Caco-2 (cell line): ENCODE measurements around the gene AMIGO2. TPM values are rescaled to one million over a fixed set of nuclear protein-coding genes. Genes with fewer than 3 reads are reported as not detected.

ENCODE experiments used
- BruUV-seq: library from RNA; stranded (reverse); fragments of 400-500 nt; replicated peaks from 2 replicates; lab custom pipeline; 2021; lab: Mats Ljungman, UMichigan
- CTCF ChIA-PET: fragments of 300-600 bp; sonication (Branson Sonifier 250); formaldehyde crosslinking; loops from one replicate; lab custom pipeline; 2022; ENCODE audit warnings: antibody characterized with exemption; lab: Charles Lee
- POLR2A ChIA-PET: fragments of 300-600 bp; sonication (Branson Sonifier 250); formaldehyde crosslinking; loops from one replicate; lab custom pipeline; 2022; ENCODE audit warnings: antibody characterized with exemption; lab: Charles Lee
- DNase-seq, 2 experiments: peaks; one replicate each; pipeline versions ENCODE4 v3.0.0 to v3.0.0-alpha.2; 2020 to 2022
- H3K27me3 ChIP-seq: replicated peaks from 2 replicates; pipeline ENCODE4 v1.6.0; 2011; ENCODE audit warnings: low read length; ENCODE audit not compliant: control insufficient read depth, insufficient read depth
- H3K36me3 ChIP-seq: 2 replicates; pipeline ENCODE4 v1.5.1; 2011; ENCODE audit warnings: low read length; ENCODE audit not compliant: control insufficient read depth, insufficient read depth
- H3K4me1 ChIP-seq: fragments of 250-450 bp; sonication (Bioruptor Pico); 2 replicates; pipeline ENCODE4 v1.5.1; 2020; ENCODE audit warnings: mild to moderate bottlenecking
- H3K4me3 ChIP-seq: 2 replicates; pipeline ENCODE4 v1.5.1; 2011; ENCODE audit warnings: low read depth, mild to moderate bottlenecking, control low read depth, low read length
- H3K9me3 ChIP-seq: fragments of 250-450 bp; sonication (Bioruptor Pico); 2 replicates; pipeline ENCODE4 v1.5.1; 2020; ENCODE audit warnings: mild to moderate bottlenecking, moderate library complexity
- H3K27ac Mint-ChIP-seq: one replicate; pipeline ENCODE4 v1.8.0; 2022; ENCODE audit warnings: mixed read lengths; ENCODE audit not compliant: unreplicated experiment
- H3K27me3 Mint-ChIP-seq: one replicate; pipeline ENCODE4 v1.8.0; 2022; ENCODE audit warnings: mixed read lengths; ENCODE audit not compliant: insufficient read depth, unreplicated experiment
- H3K36me3 Mint-ChIP-seq: one replicate; pipeline ENCODE4 v1.8.0; 2022; ENCODE audit warnings: mild to moderate bottlenecking, mixed read lengths; ENCODE audit not compliant: insufficient read depth, unreplicated experiment
- H3K4me1 Mint-ChIP-seq: one replicate; pipeline ENCODE4 v1.8.0; 2022; ENCODE audit warnings: low read depth, mixed read lengths; ENCODE audit not compliant: unreplicated experiment
- H3K4me3 Mint-ChIP-seq: one replicate; pipeline ENCODE4 v1.8.0; 2022; ENCODE audit warnings: mild to moderate bottlenecking, moderate library complexity, mixed read lengths; ENCODE audit not compliant: unreplicated experiment
- H3K9me3 Mint-ChIP-seq: one replicate; pipeline ENCODE4 v1.8.0; 2022; ENCODE audit warnings: mixed read lengths; ENCODE audit not compliant: unreplicated experiment
- intact Hi-C: fragments of 100-400 bp; cut with micrococcal nuclease; formaldehyde crosslinking; loops from one replicate; pipeline ENCODE4 v1.10.0; 2022; ENCODE audit not compliant: unreplicated experiment
- total RNA-seq: library from RNA; stranded (reverse); gene quantifications from 2 replicates; pipeline ENCODE4 v1.2.3, GENCODE V29; 2022
- TF ChIP-seq, protein P1 (sequence below), 2 experiments: fragments of 200-600 bp in 1 of 2; IDR thresholded peaks; 1 replicate in 1 of 2; 2 replicates in 1 of 2; pipeline versions ENCODE4 v1.5.1 to v1.8.0; 2011 to 2022; ENCODE audit warnings: antibody characterized with exemption in 1 of 2, control low read depth in 1 of 2, inconsistent platforms in 1 of 2, low read depth in 1 of 2, low read length in 1 of 2, mild to moderate bottlenecking in 1 of 2, moderate library complexity in 1 of 2; ENCODE audit not compliant: insufficient read depth in 1 of 2, severe bottlenecking in 1 of 2, unreplicated experiment in 1 of 2

Gene AMIGO2
- total RNA-seq, 1 experiment from 2014 or later = 1.6 TPM

DNA sequence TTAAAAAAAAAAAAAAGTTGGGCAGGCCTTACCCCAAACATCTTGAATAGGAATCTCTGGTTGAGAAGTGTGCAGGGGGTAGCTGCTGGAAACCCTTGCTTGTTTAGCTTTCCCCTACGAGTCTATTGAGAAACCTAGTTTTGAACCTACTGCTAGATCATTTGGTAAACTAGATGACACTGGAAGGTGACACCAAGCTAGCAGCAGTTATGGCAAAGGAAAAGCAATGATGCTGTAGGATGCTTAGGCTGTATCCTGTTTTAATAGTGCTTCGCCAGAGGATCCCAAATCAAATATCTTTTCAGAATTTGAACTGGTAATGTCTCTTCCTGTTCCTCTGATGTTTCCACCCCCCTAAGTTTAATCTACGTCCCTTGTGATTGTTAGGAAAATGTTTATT is 5.8 kb downstream of the AMIGO2 start:
- Histone ChIP-seq H3K9me3 (no peaks in the 10 kb centered on the region), H3K27me3 (peaks cover 1% of the 10 kb centered on the region; the same call in 1 of the 2 replicates), H3K4me1 (no peaks in the 10 kb centered on the region), H3K4me3 (no peak overlapping the region), H3K36me3 (no peaks in the 10 kb centered on the region)
- DNase-seq = no peak
- ChIA-PET CTCF (interaction anchor here (0.9 kb wide), 1 partner anchor 42 kb away, joined by 4 read pairs; no protein-coding TSS in a partner anchor), POLR2A (no interaction called here)
- peaks cover 1% of the 10 kb centered on the region for H3K4me1 Mint-ChIP-seq
- peaks cover 3% of the 10 kb centered on the region for H3K27me3 Mint-ChIP-seq
- TF ChIP-seq, protein P1, sequence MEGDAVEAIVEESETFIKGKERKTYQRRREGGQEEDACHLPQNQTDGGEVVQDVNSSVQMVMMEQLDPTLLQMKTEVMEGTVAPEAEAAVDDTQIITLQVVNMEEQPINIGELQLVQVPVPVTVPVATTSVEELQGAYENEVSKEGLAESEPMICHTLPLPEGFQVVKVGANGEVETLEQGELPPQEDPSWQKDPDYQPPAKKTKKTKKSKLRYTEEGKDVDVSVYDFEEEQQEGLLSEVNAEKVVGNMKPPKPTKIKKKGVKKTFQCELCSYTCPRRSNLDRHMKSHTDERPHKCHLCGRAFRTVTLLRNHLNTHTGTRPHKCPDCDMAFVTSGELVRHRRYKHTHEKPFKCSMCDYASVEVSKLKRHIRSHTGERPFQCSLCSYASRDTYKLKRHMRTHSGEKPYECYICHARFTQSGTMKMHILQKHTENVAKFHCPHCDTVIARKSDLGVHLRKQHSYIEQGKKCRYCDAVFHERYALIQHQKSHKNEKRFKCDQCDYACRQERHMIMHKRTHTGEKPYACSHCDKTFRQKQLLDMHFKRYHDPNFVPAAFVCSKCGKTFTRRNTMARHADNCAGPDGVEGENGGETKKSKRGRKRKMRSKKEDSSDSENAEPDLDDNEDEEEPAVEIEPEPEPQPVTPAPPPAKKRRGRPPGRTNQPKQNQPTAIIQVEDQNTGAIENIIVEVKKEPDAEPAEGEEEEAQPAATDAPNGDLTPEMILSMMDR (IDR thresholded peaks at IDR 0.05; ENCODE audit: insufficient read depth in 1 of 2, low read depth in 1 of 2, low read length in 1 of 2, severe bottlenecking in 1 of 2, unreplicated experiment in 1 of 2) = no peak
- no peak overlapping the region for H3K4me3 Mint-ChIP-seq
- BruUV-seq = no TSS peak
- intact Hi-C loops = no loop called here
- H3K36me3 Mint-ChIP-seq = peaks cover under 1% of the 10 kb centered on the region
- H3K27ac Mint-ChIP-seq = no peak overlapping the region
- H3K9me3 Mint-ChIP-seq = no peaks in the 10 kb centered on the region

DNA sequence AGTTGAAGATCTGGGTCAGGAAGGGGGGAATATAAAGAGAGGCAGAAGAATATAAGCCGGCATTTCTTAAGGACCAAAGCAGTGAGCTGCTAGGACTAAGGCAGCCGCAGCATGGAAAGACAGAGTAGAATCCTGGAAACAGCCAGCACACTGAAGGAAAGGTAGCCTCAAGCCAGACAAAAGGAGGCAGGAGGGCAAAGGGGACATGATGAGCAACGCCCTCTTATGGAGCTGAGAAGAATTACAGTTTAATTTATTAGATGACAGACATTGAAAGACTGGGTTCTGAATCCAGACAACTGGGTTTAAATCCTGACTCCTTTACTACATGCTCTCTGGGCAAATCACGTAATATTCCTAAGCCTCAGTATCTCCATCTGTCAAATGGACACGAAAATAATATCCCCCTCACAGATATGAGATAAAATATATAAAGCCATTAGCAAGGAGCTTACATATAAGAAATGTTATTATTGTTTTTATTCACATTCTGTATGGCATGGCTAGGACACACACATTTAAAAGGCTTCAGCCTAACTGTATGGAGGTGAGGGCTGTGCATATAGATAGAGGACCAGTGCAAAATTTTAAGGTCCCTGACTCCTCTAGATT is 8.4 kb downstream of the AMIGO2 start:
- H3K4me3 Mint-ChIP-seq = no peak overlapping the region
- TF ChIP-seq, protein P1 (IDR thresholded peaks at IDR 0.05; ENCODE audit: insufficient read depth in 1 of 2, low read depth in 1 of 2, low read length in 1 of 2, severe bottlenecking in 1 of 2, unreplicated experiment in 1 of 2) = peak; percentile 56 to 57
- no TSS peak for BruUV-seq
- H3K36me3 Mint-ChIP-seq = peaks cover 6% of the 10 kb centered on the region
- DNase-seq = peak; percentile 46 to 47
- H3K4me3 ChIP-seq = no peak overlapping the region
- intact Hi-C loops = loop anchor here (1.0 kb wide), 1 partner anchor 39 kb away; no protein-coding TSS in a partner anchor
- H3K9me3 Mint-ChIP-seq = no peaks in the 10 kb centered on the region
- no peaks in the 10 kb centered on the region for H3K9me3 ChIP-seq
- no peaks in the 10 kb centered on the region for H3K36me3 ChIP-seq
- H3K27me3 Mint-ChIP-seq = peaks cover 3% of the 10 kb centered on the region
- CTCF ChIA-PET = interaction anchor here (0.6 to 4.6 kb wide), 6 partner anchors 11 to 949 kb away, joined by 3 to 59 read pairs (median 4); no protein-coding TSS in a partner anchor
- no peaks in the 10 kb centered on the region for H3K4me1 ChIP-seq
- no peaks in the 10 kb centered on the region for H3K27me3 ChIP-seq
- H3K27ac Mint-ChIP-seq = no peak overlapping the region
- no peaks in the 10 kb centered on the region for H3K4me1 Mint-ChIP-seq
- POLR2A ChIA-PET = no interaction called here

DNA sequence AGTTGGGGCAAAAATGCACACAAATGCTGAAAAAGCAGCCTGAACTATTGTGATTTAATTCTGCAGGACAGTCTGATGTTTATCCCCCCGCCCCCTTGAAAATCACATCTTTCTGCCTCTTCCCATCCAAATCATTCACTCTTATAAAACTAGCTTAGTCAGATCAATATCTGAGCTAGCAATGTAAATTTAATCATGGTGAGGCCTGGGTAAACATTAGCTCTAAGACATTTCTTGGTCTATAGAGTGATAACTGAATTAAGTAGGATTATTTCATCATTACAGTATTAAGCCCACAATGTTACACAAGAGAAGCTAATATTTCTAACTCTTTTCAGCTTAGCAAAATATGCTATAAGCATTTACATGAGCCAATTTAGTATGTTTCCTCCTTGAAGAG is 9.4 kb downstream of the AMIGO2 start:
- H3K27me3 Mint-ChIP-seq = peaks cover 3% of the 10 kb centered on the region
- TF ChIP-seq, protein P1 (IDR thresholded peaks at IDR 0.05; ENCODE audit: insufficient read depth in 1 of 2, low read depth in 1 of 2, low read length in 1 of 2, severe bottlenecking in 1 of 2, unreplicated experiment in 1 of 2) = no peak
- H3K4me3 Mint-ChIP-seq = no peak overlapping the region
- ChIA-PET CTCF (interaction anchor here (0.6 to 4.6 kb wide), 6 partner anchors 13 to 718 kb away, joined by 3 to 59 read pairs (median 4); no protein-coding TSS in a partner anchor), POLR2A (interaction anchor here (0.7 kb wide), 1 partner anchor 686 kb away, joined by 4 read pairs; no protein-coding TSS in a partner anchor)
- peaks cover 6% of the 10 kb centered on the region for H3K36me3 Mint-ChIP-seq
- Histone ChIP-seq H3K9me3 (no peaks in the 10 kb centered on the region), H3K27me3 (no peaks in the 10 kb centered on the region), H3K36me3 (no peaks in the 10 kb centered on the region), H3K4me1 (no peaks in the 10 kb centered on the region), H3K4me3 (no peak overlapping the region)
- H3K9me3 Mint-ChIP-seq = no peaks in the 10 kb centered on the region
- BruUV-seq = no TSS peak
- H3K4me1 Mint-ChIP-seq = no peaks in the 10 kb centered on the region
- intact Hi-C loops = no loop called here
- no peak for DNase-seq
- H3K27ac Mint-ChIP-seq = no peak overlapping the region
